ENCODE results near the gene RFTN2.
"Not testable (repeated sequence)": the region's sequence is repeated elsewhere in the genome, so short reads cannot be mapped to it uniquely, and the experiment has no call there.

RFTN2 gene

DNA sequence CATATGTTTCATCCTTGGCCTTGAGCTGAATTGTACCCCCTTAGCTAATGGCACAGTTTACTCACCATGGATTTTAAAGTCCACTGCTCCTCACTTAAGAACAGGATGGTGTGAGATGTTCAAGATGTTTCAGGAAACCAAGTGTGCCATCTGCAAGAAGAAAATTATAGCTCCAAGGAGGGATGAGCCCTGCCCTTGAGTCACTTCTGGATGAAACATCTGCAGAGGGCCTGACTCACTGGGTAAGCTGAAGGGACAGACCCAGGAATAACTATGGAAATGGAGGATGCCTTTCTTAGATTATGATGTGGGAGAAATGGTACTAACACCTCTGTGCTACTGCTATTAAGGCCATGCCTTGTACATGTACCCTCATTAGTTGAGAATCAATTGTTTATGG is 36.2 kb upstream of the RFTN2 start:
- H3K27ac ChIP-seq (replicated peaks) = no peak overlapping the region
- no peak for DNase-seq (ENCODE audit: low read depth in 1 of 2, low spot score in 1 of 2)
- TF ChIP-seq POLR2AphosphoS5 (IDR thresholded peaks at IDR 0.05; ENCODE audit: low read depth) = no peak
- TF ChIP-seq, protein P1, sequence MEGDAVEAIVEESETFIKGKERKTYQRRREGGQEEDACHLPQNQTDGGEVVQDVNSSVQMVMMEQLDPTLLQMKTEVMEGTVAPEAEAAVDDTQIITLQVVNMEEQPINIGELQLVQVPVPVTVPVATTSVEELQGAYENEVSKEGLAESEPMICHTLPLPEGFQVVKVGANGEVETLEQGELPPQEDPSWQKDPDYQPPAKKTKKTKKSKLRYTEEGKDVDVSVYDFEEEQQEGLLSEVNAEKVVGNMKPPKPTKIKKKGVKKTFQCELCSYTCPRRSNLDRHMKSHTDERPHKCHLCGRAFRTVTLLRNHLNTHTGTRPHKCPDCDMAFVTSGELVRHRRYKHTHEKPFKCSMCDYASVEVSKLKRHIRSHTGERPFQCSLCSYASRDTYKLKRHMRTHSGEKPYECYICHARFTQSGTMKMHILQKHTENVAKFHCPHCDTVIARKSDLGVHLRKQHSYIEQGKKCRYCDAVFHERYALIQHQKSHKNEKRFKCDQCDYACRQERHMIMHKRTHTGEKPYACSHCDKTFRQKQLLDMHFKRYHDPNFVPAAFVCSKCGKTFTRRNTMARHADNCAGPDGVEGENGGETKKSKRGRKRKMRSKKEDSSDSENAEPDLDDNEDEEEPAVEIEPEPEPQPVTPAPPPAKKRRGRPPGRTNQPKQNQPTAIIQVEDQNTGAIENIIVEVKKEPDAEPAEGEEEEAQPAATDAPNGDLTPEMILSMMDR (IDR thresholded peaks at IDR 0.05; ENCODE audit: insufficient read depth, low read length) = no peak
- TF ChIP-seq GABPA (IDR thresholded peaks at IDR 0.05; ENCODE audit: low read depth) = no peak
- TF ChIP-seq SPI1 (IDR thresholded peaks at IDR 0.05; ENCODE audit: borderline replicate concordance, low read depth) = no peak
- TF ChIP-seq, protein P2, sequence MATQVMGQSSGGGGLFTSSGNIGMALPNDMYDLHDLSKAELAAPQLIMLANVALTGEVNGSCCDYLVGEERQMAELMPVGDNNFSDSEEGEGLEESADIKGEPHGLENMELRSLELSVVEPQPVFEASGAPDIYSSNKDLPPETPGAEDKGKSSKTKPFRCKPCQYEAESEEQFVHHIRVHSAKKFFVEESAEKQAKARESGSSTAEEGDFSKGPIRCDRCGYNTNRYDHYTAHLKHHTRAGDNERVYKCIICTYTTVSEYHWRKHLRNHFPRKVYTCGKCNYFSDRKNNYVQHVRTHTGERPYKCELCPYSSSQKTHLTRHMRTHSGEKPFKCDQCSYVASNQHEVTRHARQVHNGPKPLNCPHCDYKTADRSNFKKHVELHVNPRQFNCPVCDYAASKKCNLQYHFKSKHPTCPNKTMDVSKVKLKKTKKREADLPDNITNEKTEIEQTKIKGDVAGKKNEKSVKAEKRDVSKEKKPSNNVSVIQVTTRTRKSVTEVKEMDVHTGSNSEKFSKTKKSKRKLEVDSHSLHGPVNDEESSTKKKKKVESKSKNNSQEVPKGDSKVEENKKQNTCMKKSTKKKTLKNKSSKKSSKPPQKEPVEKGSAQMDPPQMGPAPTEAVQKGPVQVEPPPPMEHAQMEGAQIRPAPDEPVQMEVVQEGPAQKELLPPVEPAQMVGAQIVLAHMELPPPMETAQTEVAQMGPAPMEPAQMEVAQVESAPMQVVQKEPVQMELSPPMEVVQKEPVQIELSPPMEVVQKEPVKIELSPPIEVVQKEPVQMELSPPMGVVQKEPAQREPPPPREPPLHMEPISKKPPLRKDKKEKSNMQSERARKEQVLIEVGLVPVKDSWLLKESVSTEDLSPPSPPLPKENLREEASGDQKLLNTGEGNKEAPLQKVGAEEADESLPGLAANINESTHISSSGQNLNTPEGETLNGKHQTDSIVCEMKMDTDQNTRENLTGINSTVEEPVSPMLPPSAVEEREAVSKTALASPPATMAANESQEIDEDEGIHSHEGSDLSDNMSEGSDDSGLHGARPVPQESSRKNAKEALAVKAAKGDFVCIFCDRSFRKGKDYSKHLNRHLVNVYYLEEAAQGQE (IDR thresholded peaks at IDR 0.05; ENCODE audit: insufficient replicate concordance, low read depth) = no peak
- no peak overlapping the region for H3K4me3 ChIP-seq (replicated peaks; ENCODE audit: insufficient read depth, low read length)
- no peaks in the 10 kb centered on the region for H3K27me3 ChIP-seq (ENCODE audit: insufficient read depth, poor library complexity, severe bottlenecking)

DNA sequence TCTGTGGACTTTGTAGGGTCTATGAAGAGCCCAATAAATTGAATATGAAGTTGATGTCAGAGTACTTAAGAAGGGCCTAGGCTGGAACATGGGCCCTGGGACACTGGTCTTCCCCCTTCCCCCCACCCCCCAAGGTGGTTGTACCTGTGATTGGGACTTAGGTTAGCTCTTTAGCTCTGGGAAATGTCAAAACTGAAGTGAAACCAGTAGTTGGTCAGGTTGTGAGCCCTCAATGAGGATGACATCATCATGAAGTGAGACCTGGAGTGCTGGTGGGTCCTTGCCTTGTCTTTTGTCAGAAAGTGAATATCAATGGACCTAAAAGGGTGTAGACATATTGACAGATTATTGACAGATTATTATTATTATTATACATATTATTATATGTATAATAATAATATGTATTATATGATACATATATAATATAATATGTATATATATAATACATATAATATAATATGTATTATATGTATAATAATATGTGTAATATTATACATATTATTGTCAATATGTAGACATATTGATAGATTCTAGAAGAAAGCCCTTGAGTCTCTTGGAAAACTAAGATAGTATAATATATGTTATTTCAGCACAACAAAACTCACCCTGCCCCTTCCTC is 35.1 kb upstream of the RFTN2 start:
- DNase-seq (ENCODE audit: low read depth in 1 of 2, low spot score in 1 of 2) = no peak
- Histone ChIP-seq H3K4me3 (replicated peaks; ENCODE audit: insufficient read depth, low read length) (no peak overlapping the region), H3K27ac (replicated peaks) (no peak overlapping the region), H3K27me3 (ENCODE audit: insufficient read depth, poor library complexity, severe bottlenecking) (no peaks in the 10 kb centered on the region)
- TF ChIP-seq, protein P2 (IDR thresholded peaks at IDR 0.05; ENCODE audit: insufficient replicate concordance, low read depth) = no peak
- TF ChIP-seq, protein P1 (IDR thresholded peaks at IDR 0.05; ENCODE audit: insufficient read depth, low read length) = no peak
- TF ChIP-seq POLR2AphosphoS5 (IDR thresholded peaks at IDR 0.05; ENCODE audit: low read depth) (no peak), GABPA (IDR thresholded peaks at IDR 0.05; ENCODE audit: low read depth) (no peak), SPI1 (IDR thresholded peaks at IDR 0.05; ENCODE audit: borderline replicate concordance, low read depth) (no peak)

DNA sequence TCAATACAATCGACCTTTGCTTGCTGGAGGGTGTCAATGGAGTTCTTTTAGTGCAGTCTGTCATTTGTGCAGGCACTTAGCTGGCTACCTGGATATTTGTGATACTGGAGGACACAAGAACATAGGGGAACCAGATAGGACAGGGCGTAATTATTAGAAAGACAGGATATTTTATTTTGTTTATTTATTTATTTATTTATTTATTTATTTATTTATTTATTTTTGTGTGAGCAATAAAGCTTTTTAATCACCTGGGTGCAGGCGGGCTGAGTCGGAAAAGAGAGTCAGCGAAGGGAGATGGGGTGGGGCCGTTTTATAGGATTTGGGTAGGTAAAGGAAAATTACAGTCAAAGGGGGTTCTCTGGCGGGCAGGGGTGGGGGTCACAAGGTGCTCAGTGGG is 33.8 kb upstream of the RFTN2 start:
- not testable (repeated sequence) for DNase-seq (ENCODE audit: low read depth in 1 of 2, low spot score in 1 of 2); H3K4me3 ChIP-seq (replicated peaks; ENCODE audit: insufficient read depth, low read length); H3K27ac ChIP-seq (replicated peaks); H3K27me3 ChIP-seq (ENCODE audit: insufficient read depth, poor library complexity, severe bottlenecking)

DNA sequence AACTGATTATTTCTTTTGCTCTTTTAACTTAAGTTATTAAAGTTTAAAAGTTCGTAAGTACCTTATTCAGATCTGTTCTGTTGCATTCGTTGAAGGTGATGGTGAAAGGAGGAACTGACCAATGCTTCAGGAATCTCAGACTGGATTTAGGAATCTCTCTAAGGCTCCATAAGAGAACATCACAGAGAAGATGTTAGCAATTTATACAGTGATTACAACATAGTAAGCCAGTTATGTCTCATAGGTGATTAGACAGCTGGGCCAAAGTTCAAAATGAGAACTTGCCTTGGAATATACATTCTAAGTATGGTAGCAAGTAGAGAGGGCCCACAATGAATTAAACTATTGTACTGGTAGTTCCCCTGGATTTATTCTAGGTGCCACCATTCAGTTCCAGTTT is 32.9 kb upstream of the RFTN2 start:
- Histone ChIP-seq H3K27me3 (ENCODE audit: insufficient read depth, poor library complexity, severe bottlenecking) (no peaks in the 10 kb centered on the region), H3K27ac (replicated peaks) (no peak overlapping the region), H3K4me3 (replicated peaks; ENCODE audit: insufficient read depth, low read length) (peak overlapping the region; percentile 90)
- no peak for DNase-seq (ENCODE audit: low read depth in 1 of 2, low spot score in 1 of 2)
- TF ChIP-seq SPI1 (IDR thresholded peaks at IDR 0.05; ENCODE audit: borderline replicate concordance, low read depth) = no peak
- TF ChIP-seq, protein P1 (IDR thresholded peaks at IDR 0.05; ENCODE audit: insufficient read depth, low read length) = no peak
- no peak for TF ChIP-seq GABPA (IDR thresholded peaks at IDR 0.05; ENCODE audit: low read depth)
- no peak for TF ChIP-seq POLR2AphosphoS5 (IDR thresholded peaks at IDR 0.05; ENCODE audit: low read depth)
- TF ChIP-seq, protein P2 (IDR thresholded peaks at IDR 0.05; ENCODE audit: insufficient replicate concordance, low read depth) = no peak
